Loucy (cell line): ENCODE results near the gene SYNPR.

Source experiments
- CTCF ChIP-seq: fragments of 200-600 bp; sonication (generic); conservative IDR thresholded peaks from 2 replicates; pipeline ENCODE4 v1.5.1; 2014; ENCODE audit warnings: mild to moderate bottlenecking, antibody characterized with exemption, low read length
- EZH2phosphoT487 ChIP-seq: fragments of 200-600 bp; IDR thresholded peaks from 2 replicates; pipeline ENCODE4 v1.6.1; 2018; ENCODE audit warnings: antibody characterized with exemption, mild to moderate bottlenecking, moderate library complexity, borderline replicate concordance

GRCh38 chr3:63264716-63265115, 13.4 kb upstream of the SYNPR start:
- TF ChIP-seq CTCF (no peak), EZH2phosphoT487 (no peak)
